HEK293 (cell line): ENCODE results near the gene ARHGDIB.

Experiments used
- BCL11A ChIP-seq: fragments of 450-650 bp; formaldehyde crosslinking; IDR thresholded peaks from 2 replicates; pipeline ENCODE4 v1.5.1; 2016; ENCODE audit warnings: low read depth, missing biosample characterization, missing genetic modification characterization
- HOXC10 ChIP-seq: sonication (generic); formaldehyde crosslinking; IDR thresholded peaks from 2 replicates; pipeline ENCODE4 v1.8.1; 2023; ENCODE audit warnings: mild to moderate bottlenecking, missing genetic modification reagents
- ZNF202 ChIP-seq: fragments of 450-650 bp; formaldehyde crosslinking; IDR thresholded peaks from 2 replicates; pipeline ENCODE4 v1.5.1; 2016; ENCODE audit warnings: missing biosample characterization, missing genetic modification characterization, borderline replicate concordance
- ZNF423 ChIP-seq: fragments of 450-650 bp; formaldehyde crosslinking; IDR thresholded peaks from 2 replicates; pipeline ENCODE4 v1.5.1; 2016; ENCODE audit warnings: missing biosample characterization, missing genetic modification characterization
- ZNF530 ChIP-seq: fragments of 450-650 bp; formaldehyde crosslinking; IDR thresholded peaks from 2 replicates; pipeline ENCODE4 v1.5.1; 2016; ENCODE audit warnings: low read depth, missing biosample characterization, missing genetic modification characterization
- ZNF677 ChIP-seq: fragments of 450-650 bp; IDR thresholded peaks from 2 replicates; pipeline ENCODE4 v1.5.0; 2018; ENCODE audit warnings: missing biosample characterization, mild to moderate bottlenecking, missing genetic modification characterization, moderate library complexity
- TF ChIP-seq, protein P1 (sequence below): fragments of 450-650 bp; formaldehyde crosslinking; IDR thresholded peaks from 2 replicates; pipeline ENCODE4 v1.5.1; 2017; ENCODE audit warnings: missing biosample characterization, missing genetic modification characterization
- TF ChIP-seq, protein P2 (sequence below): fragments of 450-650 bp; formaldehyde crosslinking; IDR thresholded peaks from 2 replicates; pipeline ENCODE4 v1.5.1; 2016; ENCODE audit warnings: missing biosample characterization, missing genetic modification characterization
- TF ChIP-seq, protein P3 (sequence below): fragments of 450-650 bp; formaldehyde crosslinking; IDR thresholded peaks from 2 replicates; pipeline ENCODE4 v1.5.1; 2016; ENCODE audit warnings: missing biosample characterization, missing genetic modification characterization

DNA sequence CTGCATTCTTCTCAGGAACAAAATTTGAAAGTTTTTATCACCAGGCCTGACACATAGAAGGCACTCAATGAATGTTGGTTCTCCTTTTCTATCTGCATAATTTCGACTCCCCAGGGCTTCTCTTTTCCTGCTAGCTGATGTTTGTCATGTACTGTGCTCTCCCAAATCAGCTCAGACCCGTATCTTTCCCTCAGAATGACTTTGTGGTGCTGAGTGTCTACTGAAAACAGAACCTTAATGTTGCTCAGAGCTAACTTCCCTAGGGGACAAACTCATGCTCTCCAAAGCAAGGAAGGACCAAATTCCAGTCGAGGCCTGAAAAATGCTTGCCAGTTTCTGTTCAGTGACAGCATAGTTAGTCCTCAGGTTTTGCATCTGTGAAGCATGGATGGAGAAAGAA lies 1.9 kb downstream of the ARHGDIB start:
- TF ChIP-seq, protein P1, sequence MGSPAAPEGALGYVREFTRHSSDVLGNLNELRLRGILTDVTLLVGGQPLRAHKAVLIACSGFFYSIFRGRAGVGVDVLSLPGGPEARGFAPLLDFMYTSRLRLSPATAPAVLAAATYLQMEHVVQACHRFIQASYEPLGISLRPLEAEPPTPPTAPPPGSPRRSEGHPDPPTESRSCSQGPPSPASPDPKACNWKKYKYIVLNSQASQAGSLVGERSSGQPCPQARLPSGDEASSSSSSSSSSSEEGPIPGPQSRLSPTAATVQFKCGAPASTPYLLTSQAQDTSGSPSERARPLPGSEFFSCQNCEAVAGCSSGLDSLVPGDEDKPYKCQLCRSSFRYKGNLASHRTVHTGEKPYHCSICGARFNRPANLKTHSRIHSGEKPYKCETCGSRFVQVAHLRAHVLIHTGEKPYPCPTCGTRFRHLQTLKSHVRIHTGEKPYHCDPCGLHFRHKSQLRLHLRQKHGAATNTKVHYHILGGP (tag by site-specific recombination), result no peak
- TF ChIP-seq ZNF423 (tag by site-specific recombination) (no peak), HOXC10 (CRISPR knock-in tag) (no peak), ZNF530 (tag by site-specific recombination) (no peak), ZNF677 (no peak), BCL11A (tag by site-specific recombination) (no peak), ZNF202 (tag by site-specific recombination) (no peak)
- TF ChIP-seq, protein P2, sequence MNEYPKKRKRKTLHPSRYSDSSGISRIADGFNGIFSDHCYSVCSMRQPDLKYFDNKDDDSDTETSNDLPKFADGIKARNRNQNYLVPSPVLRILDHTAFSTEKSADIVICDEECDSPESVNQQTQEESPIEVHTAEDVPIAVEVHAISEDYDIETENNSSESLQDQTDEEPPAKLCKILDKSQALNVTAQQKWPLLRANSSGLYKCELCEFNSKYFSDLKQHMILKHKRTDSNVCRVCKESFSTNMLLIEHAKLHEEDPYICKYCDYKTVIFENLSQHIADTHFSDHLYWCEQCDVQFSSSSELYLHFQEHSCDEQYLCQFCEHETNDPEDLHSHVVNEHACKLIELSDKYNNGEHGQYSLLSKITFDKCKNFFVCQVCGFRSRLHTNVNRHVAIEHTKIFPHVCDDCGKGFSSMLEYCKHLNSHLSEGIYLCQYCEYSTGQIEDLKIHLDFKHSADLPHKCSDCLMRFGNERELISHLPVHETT (tag by site-specific recombination), result no peak
- TF ChIP-seq, protein P3, sequence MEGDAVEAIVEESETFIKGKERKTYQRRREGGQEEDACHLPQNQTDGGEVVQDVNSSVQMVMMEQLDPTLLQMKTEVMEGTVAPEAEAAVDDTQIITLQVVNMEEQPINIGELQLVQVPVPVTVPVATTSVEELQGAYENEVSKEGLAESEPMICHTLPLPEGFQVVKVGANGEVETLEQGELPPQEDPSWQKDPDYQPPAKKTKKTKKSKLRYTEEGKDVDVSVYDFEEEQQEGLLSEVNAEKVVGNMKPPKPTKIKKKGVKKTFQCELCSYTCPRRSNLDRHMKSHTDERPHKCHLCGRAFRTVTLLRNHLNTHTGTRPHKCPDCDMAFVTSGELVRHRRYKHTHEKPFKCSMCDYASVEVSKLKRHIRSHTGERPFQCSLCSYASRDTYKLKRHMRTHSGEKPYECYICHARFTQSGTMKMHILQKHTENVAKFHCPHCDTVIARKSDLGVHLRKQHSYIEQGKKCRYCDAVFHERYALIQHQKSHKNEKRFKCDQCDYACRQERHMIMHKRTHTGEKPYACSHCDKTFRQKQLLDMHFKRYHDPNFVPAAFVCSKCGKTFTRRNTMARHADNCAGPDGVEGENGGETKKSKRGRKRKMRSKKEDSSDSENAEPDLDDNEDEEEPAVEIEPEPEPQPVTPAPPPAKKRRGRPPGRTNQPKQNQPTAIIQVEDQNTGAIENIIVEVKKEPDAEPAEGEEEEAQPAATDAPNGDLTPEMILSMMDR (tag by site-specific recombination), result no peak
